Upper lobe of left lung (tissue), 4 donors: Measurements from ENCODE around the gene LRRFIP1.

ENCODE experiments used
- EP300 ChIP-seq, 4 donors: sonication (generic); formaldehyde crosslinking; IDR thresholded peaks; one replicate each; pipeline ENCODE4 v1.5.1; 2017; ENCODE audit warnings: antibody characterized with exemption in 4 of 4, control low read depth in 2 of 4
- POLR2A ChIP-seq, 4 donors: fragments of 450-650 bp; IDR thresholded peaks; one replicate each; pipeline ENCODE4 v1.5.1; 2016 to 2017; ENCODE audit warnings: antibody characterized with exemption in 4 of 4, mild to moderate bottlenecking in 2 of 4
- POLR2AphosphoS5 ChIP-seq, 2 donors: sonication (generic); formaldehyde crosslinking; IDR thresholded peaks; one replicate each; pipeline ENCODE4 v1.5.1; 2017; ENCODE audit warnings: antibody characterized with exemption in 2 of 2
- TF ChIP-seq, protein P1 (sequence below), 6 experiments: fragments of 450-650 bp in 4 of 6; fragments of 200-600 bp in 2 of 6; sonication (generic) in 2 of 6; IDR thresholded peaks; one replicate each; pipeline ENCODE4 v1.5.1; 2016 to 2019; ENCODE audit warnings: antibody characterized with exemption in 6 of 6

DNA sequence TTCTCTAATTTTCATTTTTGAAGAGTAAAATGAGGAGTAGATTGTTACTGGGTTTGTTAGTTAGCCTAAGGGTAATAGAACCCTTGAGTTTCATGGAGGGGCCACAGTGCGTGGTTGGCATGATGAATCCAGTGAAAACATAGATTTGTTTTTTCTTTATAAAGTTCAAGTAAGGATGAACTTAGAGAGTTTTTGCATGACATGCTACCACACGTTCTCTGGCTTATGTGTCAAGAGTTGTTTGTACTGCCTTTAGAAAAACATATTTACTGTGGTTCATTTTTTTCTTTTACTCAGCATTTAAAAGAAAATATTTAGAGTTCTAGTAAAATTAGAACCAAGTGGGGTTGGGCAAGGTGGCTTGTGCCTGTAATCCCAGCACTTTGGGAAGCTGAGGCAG, 193.0 kb downstream of the LRRFIP1 start:
- TF ChIP-seq, protein P1, sequence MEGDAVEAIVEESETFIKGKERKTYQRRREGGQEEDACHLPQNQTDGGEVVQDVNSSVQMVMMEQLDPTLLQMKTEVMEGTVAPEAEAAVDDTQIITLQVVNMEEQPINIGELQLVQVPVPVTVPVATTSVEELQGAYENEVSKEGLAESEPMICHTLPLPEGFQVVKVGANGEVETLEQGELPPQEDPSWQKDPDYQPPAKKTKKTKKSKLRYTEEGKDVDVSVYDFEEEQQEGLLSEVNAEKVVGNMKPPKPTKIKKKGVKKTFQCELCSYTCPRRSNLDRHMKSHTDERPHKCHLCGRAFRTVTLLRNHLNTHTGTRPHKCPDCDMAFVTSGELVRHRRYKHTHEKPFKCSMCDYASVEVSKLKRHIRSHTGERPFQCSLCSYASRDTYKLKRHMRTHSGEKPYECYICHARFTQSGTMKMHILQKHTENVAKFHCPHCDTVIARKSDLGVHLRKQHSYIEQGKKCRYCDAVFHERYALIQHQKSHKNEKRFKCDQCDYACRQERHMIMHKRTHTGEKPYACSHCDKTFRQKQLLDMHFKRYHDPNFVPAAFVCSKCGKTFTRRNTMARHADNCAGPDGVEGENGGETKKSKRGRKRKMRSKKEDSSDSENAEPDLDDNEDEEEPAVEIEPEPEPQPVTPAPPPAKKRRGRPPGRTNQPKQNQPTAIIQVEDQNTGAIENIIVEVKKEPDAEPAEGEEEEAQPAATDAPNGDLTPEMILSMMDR (IDR thresholded peaks at IDR 0.05), result no peak
- TF ChIP-seq POLR2A (IDR thresholded peaks at IDR 0.05) (no peak), EP300 (IDR thresholded peaks at IDR 0.05) (no peak), POLR2AphosphoS5 (IDR thresholded peaks at IDR 0.05) (no peak)
